HG03565 (cell line): ENCODE data around the gene ETV3.

Experiments
- ATAC-seq: cut with Tn5 transposase; IDR thresholded peaks from one replicate; pipeline ENCODE4 v1.9.1; 2021; ENCODE audit warnings: mild to moderate bottlenecking, moderate library complexity; ENCODE audit not compliant: unreplicated experiment

Gene ETV3

DNA sequence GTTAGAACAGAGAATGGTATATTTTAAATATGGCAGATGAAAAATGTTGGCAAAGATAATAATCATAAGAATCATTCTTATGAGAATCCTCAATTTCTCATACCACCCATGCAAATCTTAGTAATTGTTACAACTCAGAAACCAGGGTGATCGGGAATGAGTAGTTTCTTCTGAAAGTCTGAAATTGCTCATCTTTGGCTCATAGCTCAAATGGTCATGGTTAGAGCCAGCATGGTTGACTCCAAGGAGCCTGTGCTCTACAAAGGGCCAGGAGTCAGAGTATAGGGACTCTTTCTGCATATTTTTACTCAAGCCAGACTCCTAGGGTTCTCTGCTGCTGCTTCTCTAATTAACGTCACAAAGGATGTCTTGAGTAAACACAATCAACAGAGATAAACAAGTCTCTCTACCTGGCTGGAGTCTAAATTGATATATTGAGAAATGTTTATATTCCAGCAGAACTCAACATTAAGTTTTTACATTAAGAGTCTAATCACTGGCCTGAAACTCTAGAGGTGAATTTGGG, 1.9 kb upstream of the ETV3 start:
- no peak for ATAC-seq

DNA sequence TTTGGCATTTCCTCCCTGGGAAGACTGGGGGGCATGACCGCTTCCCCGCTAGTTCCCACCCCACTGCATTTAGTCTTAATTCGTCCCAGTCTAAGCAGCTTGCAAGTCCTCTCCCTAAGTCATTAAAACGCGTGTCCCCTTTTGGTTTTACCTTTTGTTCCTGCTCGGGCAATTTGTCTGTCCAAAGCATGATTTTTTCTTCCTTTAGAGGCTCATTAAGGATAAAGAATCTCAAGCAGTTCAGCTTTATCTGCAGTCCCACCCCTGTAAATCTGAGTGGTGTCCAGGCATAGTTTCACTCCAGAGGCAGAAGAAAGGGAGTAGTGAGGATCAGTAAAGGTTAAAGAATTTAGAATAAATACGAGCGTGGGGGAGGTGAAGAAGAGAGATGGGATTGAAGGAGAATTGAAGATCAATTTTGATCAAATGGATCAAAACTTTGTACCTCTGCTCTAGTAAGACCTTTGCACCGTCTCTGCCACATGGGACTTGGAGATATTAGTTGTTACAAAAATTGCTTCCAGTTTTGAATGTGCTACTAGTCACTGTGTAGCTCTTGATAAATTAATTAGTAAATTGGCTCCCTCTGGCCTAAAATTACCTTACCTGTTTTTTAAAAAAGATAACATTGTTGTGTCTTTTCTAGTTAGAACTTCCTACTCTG, 989 bp upstream of the ETV3 start:
- ATAC-seq: no peak

DNA sequence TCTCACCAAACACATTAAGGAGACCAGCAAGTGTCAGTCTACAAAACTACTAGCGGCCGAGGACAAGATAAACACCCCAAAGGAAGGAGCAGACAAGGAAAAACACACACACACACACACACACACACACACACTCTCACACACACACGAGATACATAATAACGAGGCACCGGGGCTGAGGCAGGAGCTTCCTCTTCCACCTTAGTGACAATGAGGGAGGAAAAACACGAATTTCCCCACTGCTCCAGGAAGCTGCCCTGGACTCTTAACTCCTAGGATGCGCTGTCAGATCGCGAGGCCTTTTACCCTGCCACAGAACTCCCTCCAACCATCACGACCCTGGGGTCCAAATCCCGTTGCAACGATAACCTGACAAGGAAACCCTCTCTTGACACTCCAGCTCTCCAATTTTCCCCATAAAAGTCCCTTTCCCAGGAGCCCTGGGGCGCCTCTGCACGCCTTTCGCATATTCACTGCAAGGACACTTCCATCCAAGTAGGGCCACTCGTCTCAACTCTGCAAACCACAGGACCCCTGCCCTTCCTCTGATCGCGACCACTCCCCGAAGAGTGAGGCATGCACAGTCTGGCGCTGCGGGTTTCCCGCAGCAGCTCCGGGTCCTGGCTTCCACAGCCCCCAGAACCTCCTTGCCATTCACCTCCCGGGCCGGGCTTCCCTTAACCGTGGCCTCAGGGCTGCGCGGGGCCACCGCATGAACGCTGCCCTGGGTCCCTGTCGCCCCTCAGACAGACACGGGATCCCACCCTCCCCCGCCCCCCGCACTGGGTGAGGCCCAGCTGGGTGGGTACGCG, 581 bp downstream of the ETV3 start:
- no peak for ATAC-seq

DNA sequence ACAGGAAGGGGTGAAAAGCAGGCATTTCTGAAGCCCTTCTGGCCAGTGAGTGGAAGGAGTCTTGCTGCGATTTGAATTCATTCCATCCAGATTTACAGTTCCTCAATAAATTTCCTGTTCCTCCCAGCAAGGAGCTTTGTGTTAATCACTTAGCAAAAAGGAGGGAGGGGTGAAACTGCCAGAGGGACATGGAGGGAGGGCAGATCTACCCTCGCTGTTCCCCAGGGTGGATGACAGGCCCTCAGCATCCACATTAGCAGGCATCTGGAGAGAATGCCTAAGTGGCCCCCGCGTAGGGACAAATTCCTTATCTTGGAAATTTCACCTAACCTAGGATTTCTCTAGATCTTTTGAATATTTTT, 1.2 kb downstream of the ETV3 start:
- ATAC-seq: no peak

DNA sequence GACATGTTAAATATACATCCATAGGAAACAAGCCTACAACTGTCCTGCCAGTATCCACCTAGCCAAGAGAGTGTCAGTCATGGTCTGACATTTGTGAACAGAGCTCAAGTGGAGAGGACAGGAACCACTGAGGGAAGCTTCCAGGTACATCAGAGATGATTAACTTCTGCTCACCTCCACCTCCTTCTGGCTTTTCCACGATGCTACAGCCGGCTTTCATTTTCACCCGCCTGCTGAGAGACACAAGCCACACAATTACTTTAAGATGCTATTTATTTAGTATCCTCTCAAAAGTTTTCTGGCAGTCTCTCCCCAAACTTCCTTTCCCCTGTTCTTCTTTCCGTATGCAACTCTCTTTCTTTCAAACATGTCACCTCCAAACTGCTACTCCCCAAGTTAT, 2.1 kb downstream of the ETV3 start:
- ATAC-seq: no peak

DNA sequence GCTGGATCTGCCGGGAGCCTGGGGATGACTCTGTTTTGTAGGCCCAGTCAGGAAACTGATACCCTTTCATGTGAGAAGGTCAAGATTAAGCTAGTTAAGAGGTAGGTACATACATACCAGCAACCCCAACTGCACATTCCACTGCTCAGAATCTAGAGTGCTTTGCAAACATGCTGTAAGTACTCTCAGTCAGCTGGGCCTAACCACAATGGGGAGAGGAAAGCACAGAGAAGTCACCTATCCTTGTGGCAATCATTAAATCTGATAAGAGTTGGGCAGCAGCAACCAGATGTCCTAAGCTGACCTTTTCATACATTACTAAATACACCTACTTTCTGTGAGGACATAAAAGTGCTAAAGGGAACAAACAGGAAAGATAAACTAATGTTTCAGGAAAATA, 2.5 kb downstream of the ETV3 start:
- ATAC-seq: no peak

DNA sequence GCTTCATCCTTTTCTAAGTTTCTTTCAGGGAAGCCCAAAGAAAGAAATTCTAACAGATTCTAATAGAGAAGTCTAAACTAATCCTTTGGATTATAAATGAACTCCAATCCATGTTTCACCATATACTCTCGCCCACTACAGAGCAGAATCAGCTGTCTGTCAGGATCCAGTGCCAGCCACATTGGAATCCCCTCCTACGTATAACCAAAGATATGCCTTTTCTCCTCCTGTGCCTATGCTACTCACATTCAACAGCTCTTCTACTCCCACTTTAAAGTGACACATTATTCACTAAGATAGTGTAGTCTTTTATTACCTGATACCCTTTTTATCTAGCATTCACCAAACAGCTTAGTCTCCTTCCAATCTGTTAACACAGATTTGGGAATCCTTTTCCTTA, 3.1 kb downstream of the ETV3 start:
- no peak for ATAC-seq

DNA sequence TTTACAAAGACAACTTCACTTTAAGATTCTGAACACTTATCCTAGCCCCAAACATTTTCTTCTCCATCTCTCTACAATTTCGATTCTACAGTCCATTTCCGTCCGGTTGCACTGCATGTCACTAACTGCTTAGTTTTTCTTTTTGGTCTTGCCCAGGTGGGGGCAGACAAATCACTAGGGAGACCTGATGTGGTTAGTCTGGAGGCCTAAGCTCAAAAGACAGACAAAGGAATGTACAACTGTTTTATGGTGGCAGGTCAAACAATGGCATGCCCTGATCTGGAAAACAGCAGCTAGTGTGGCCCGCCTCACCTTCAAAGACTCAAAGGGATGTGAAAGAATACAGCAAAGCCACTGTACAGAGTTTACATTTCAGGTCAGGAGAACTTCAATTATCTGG, 3.8 kb downstream of the ETV3 start:
- no peak for ATAC-seq

DNA sequence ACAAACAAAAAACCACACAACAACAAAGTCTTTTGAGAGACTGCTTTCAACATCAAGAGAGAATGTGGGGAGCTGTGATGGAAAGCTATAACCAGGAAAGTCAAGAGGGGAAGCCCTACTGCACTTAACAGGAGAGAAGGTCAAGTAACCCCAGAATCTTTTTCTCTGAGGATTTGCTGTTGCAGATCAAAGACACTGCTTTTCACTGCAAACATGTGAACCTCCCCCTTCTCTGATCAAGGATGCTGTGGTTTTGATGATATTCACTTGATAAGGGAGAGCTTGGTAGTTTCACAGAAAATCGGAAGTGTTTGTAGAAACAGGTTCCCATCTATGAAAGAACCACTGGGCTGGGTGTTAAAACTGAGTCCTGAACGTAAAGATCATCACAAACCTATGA, 4.8 kb downstream of the ETV3 start:
- ATAC-seq: no peak

DNA sequence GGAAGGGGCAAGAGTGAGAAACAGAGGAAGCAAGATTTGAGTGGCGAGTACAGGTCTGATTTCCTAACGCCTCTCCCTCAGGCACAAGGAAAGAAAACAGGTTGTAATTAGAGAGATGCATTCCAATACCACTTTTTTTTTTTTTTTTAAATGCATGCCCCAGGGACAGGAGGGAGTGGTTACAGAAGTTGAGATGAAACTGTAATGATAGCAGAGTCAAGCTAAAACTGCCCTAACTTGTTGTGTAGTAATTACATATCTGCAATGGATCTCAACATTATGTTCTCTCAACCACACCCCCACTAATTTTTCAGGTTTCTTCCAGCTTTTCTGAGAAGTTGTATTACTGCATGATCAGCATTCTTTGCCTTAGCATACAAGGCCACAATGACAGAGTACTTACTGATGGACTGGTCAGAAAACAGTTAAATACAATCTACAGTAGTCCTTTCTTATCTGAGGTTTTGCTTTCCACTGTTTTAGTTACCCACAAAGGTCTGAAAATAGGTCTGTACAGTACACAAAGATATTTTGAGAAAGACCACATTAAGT, 5.5 kb downstream of the ETV3 start:
- ATAC-seq: no peak

DNA sequence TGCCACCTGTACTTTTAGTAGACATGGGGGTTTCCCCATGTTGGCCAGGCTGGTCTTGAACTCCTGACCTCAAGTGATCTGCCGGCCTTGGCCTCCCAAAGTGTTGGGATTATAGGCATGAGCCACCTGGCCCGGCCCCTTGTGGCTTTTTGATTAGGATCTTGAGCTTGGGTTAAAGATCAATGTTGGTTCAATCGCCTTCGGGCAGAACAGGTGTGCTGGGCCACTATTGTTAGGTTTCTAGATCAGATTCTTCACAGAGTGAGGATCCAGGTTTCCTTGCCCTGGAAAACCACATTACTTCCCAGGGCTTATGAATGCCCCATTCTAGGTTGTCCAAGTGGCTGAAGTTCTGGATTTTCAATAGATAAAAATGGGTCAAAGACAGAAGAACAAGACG, 6.1 kb downstream of the ETV3 start:
- ATAC-seq: no peak

DNA sequence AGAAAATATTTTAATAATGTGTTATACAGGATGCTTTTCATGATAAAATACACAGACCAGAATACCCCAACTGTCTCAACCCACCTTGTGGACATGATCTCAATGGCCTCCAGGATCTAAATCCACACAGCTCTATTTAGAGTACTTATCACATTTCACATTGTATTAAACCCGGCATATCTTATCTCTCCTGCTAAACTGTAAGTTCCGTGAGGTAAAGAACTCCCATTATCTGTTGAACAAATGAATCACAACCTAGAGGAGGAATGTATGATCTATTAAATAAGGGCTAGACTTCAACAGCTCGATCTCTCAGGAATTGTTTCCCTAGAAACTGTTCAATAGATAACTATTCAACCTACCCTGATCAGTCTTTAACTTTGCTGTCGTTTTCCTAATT, 6.9 kb downstream of the ETV3 start:
- no peak for ATAC-seq

DNA sequence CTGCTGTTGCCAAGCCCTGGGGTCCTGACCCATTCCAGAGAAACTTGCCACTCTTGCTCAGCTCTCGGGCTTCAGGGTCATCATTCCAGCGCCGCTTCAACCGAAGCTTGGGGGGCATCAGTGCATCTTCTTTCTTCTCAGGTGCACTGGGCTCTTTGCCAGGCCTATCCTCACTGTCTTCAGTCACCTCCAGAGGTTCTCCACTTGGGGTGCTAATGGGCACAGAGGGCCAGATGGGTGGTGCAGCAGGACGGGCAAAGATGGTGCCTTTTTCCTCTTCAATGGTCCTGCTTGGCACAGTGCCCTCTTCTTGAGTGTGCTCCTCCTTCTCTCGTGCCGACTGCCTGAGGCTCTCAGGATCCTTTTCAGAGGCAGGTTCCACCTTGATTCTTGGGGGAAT, 13.3 kb downstream of the ETV3 start:
- ATAC-seq: no peak

DNA sequence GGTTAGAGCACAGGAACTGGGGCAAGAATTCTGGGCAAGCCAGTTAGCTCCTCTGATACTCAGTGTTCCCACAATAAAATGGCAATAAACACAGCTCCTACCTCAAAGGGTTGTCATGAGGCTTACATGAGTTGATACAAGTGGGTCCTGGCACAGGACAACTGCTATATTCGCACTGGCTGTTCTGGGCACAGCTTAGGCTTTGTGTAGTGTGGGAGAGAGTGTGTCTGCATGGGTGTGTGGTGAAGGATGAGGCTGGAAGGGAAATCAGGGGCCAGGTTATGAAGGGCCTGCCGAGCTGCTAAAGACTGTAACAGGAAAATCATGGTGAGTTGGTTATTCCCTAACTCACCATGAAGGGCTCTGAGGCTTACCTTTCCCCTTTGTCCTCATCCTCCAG, 18.7 kb downstream of the ETV3 start:
- no peak for ATAC-seq

DNA sequence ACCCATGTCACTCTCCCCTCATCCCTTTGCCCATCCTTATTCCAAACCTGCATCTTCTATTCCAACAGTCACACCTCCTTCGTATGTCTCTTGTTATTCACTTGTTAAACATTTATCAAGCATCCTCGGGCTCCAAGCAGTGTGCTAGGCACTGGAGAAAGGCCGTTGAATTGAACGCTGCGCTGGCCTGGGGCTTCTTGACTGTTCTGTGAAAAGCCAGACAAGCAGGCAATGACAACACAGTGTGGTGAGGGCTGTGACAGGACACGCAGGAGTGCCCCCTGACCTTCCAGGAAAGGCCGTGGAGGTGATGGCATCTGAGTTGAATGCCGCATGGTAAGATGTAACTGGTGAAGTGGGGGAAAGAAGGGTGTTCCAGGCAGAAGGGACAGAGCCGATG, 19.2 kb downstream of the ETV3 start:
- ATAC-seq: no peak

DNA sequence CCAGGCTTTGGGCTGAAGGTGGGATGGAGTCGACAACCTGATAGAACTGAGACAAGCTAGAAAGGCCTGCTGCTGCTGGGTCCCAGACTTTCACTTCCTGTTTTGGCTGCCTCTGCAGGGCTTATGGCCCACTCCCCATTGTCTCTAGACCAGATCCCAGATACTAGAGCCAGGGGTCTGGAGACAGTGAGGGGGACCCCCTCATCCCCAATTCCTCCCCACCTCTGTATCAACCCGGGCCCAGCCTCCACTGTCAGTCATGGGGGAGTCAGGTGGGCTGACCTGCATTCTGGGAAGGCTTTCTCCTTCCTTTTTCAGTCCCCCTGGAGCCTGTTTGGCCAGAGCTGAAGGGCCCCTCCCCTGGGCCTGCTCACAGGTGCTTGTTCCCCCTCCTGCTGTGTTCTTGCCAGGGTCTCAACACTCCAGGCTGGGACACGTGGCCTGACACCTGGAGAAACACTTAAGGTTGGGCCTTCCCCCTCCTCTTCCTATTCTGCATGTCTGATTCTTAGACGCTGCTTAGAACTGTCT, 20.6 kb downstream of the ETV3 start:
- no peak for ATAC-seq

DNA sequence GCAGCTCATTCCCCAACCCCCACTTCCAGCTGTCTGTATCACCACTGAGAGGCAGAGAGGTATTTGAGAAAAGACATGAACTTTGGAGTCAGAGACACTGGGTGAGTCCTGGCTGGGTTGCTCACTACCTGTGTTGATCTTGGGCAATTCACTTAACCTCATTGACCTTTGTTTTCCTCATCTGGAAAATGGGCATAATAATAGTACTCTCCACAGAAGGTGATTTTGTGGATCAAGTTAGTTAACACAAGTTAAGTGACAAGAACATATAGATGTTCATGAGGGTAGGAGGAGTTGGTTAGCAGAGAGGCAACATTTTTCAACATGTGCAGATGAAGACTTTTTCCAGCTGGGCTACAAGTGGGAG, 21.5 kb downstream of the ETV3 start:
- ATAC-seq: no peak

DNA sequence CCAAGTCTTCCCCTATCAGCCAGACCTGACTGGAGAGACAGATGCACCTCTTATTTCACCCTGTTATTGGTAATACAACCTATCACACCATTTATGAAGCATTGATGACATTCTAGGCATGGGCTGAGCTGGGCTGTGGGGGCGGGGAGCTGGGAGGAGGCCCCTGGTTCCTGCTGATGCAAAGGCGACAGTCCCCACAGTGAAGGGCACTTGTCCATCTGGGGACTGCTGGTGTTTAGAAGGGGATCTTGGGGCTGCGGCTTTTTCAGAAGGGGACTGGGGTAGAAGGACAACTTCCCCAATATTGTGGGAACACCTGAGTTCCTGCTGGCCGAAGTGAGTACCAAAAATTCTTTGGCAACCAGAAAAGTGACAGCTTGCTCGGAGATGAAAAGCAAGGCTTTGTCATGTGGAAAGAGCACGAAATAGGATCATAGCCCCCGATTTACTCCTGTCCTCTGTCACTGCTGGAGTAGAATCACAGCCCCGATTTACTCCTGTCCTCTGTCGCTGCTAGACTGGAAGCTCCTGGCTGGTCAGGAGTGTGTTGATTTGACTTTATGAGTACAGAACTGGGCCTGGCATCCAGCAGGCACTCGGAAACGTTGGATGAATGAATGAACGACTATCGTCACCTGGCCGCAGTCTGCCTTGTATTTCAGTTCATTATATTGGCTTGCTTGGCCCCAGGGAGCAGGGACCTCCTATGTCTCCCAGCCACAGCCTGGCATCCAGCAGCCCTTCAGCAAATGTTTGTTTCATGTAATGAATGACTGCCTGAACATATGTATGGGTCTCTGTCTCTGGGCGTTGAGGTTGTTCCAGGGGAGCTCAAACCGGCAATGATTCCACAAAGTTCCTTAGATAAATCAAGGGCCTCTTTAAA, 22.1 kb downstream of the ETV3 start:
- no peak for ATAC-seq

DNA sequence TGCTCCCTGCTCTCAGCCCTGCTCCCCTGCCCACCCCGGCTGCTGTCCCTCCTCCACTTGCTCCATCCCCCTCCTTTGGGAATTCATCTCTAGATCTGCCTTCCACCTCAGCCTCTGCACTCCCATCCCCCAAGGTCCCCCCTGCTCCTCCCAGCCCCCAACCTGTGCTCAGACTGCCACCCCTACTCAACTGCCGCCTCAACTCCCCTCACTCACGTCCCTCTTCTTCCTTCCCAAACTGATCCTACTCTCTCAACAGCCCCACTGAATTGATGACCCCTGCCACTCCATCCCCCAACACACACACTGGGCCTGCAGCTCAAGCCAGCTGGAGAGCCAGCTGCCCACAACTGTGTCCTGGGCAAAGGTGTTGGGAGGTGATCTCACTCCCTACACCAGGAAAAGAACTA, 22.8 kb downstream of the ETV3 start:
- no peak for ATAC-seq

DNA sequence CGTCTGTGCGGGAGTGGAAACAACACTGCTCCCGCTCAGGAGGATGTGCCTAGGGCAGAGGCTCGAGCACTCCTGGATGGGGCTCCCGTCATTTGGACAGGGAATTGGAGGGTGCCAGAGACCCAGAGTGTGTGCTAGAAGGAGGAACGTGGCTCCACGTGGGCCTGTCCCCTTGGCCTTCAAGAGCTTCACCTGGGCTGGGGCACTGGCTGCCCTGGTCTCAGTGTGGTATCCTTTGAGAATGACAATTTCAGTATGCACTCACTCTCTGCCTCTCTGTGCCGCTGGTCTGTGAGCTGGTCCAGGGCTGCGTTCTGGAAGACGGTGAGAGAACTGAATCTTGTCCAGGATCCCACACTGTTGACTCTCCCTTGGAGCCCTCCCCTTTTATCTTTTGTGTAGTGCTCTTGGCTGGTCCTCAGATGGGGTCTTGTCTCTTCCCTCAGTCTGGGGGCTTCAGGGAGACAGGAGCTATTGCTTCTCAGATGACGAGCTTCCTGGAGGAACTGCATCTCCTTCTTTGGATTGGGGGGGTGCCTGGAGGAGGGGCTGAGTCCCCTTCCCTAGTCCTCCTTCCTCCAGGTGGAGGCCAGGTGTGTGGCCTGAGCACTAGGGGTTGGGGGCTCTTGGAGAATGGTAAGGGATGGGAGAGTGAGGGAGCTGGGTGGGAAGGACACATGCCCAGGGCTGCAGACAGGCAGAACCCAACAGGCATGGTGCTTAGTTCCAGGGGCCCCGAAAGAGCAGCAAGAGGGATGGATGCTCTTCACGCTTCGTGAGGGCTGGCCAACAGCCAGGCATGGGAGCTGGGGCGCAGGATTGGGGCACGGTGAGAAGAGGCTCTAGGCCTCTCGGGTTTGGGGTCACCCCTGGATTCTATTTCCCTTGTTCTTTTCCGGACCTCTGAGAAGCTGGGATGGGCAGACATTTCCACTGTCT, 23.7 kb downstream of the ETV3 start:
- no peak for ATAC-seq
